ENCODE measurements around the gene KCNQ2. TPM values are rescaled to one million over a fixed set of nuclear protein-coding genes. Genes with fewer than 3 reads are reported as not detected.

The KCNQ2 gene
- total RNA-seq, 1 experiment from 2014 or later = 86.5 TPM

DNA sequence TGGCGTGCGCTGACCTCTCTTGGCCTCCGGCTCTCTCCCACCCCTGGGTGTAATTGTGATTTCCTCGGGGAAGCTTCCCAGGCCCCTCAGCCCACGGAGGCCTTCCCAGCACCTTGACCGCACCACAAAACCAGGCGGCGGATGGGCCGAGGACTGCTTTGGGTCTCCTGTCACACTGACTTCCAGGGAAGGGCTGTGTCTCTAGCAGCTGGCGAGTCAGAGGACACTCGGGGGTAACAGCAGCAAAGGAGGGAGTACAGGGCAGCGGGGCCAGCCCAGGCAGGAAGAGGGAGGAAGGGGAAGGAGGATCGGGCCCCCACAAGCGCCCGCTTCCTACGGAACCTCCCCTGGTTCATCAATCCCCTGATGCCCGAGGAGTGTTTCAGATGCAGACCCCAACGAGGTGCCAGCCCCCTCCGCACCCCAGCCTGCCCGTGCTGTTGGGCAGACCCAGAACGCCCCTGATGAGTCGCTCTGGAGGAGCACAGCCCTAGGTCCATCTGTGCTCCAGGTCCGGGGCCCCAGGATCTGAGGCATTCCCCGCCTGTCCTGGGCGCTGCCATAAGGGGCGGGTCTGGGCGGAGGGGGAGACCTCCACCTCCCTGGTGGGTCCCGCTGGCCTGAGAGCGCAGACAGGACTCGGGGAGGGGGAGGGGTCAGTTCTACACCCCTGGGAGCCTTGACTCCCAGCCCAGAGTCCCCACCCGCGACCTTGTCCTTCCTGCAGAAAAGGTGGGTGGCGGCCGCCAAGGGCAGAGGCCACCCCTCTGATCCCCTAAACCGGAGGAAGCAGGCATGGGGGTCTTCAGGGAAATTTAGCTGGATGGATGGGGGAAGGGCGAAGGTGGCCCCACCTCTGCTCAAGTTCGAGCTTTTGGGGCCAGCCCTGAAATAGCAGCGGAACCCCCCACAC is 112.3 kb downstream of the KCNQ2 start:
- Histone ChIP-seq H3K4me2 (ENCODE audit: low read length) (no peak overlapping the region), H3K9me3 (ENCODE audit: control insufficient read depth in 1 of 2, insufficient read depth in 1 of 2, low read depth in 1 of 2, low read length in 2 of 2) (no peaks in the 10 kb centered on the region), H3K9me2 (ENCODE audit: insufficient read depth) (no peaks in the 10 kb centered on the region), H3K79me2 (ENCODE audit: insufficient read depth, low read length) (no peaks in the 10 kb centered on the region), H3K4me3 (replicated peaks in 1 of 2; ENCODE audit: low read depth in 1 of 2, low read length in 2 of 2) (no peak overlapping the region), H3K36me3 (ENCODE audit: control insufficient read depth in 1 of 2, insufficient read depth in 2 of 2, low read length in 2 of 2) (no peaks in the 10 kb centered on the region), H4K20me1 (ENCODE audit: insufficient read depth) (no peaks in the 10 kb centered on the region), H3K9ac (ENCODE audit: low read length) (no peak overlapping the region), H3K27ac (ENCODE audit: low read depth, low read length) (no peak overlapping the region), H2AFZ (ENCODE audit: low read depth, low read length, poor library complexity, severe bottlenecking) (no peak overlapping the region), H3K27me3 (ENCODE audit: insufficient read depth, low read length) (no peaks in the 10 kb centered on the region), H3K4me1 (ENCODE audit: control insufficient read depth in 1 of 2, insufficient read depth in 2 of 2, low read length in 2 of 2) (no peaks in the 10 kb centered on the region)
- intact Hi-C loops (cut with micrococcal nuclease) = no loop called here
- TF ChIP-seq, protein P1, sequence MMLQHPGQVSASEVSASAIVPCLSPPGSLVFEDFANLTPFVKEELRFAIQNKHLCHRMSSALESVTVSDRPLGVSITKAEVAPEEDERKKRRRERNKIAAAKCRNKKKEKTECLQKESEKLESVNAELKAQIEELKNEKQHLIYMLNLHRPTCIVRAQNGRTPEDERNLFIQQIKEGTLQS (IDR thresholded peaks at IDR 0.05) = no peak
- TF ChIP-seq CEBPB (IDR thresholded peaks at IDR 0.05; ENCODE audit: low read depth) = no peak
- TF ChIP-seq, protein P2, sequence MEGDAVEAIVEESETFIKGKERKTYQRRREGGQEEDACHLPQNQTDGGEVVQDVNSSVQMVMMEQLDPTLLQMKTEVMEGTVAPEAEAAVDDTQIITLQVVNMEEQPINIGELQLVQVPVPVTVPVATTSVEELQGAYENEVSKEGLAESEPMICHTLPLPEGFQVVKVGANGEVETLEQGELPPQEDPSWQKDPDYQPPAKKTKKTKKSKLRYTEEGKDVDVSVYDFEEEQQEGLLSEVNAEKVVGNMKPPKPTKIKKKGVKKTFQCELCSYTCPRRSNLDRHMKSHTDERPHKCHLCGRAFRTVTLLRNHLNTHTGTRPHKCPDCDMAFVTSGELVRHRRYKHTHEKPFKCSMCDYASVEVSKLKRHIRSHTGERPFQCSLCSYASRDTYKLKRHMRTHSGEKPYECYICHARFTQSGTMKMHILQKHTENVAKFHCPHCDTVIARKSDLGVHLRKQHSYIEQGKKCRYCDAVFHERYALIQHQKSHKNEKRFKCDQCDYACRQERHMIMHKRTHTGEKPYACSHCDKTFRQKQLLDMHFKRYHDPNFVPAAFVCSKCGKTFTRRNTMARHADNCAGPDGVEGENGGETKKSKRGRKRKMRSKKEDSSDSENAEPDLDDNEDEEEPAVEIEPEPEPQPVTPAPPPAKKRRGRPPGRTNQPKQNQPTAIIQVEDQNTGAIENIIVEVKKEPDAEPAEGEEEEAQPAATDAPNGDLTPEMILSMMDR (IDR thresholded peaks at IDR 0.05 in 2 of 3, conservative IDR thresholded peaks at IDR 0.05 in 1 of 3; ENCODE audit: borderline replicate concordance in 1 of 3, insufficient read depth in 1 of 3, low read depth in 2 of 3, low read length in 2 of 3) = no peak
- TF ChIP-seq, protein P3, sequence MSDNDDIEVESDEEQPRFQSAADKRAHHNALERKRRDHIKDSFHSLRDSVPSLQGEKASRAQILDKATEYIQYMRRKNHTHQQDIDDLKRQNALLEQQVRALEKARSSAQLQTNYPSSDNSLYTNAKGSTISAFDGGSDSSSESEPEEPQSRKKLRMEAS (IDR thresholded peaks at IDR 0.05) = no peak
- TF ChIP-seq FOSL1 (IDR thresholded peaks at IDR 0.05; ENCODE audit: low read depth) = no peak
- no peak for TF ChIP-seq SRF (IDR thresholded peaks at IDR 0.05; ENCODE audit: low read depth)
- TF ChIP-seq ZFX (IDR thresholded peaks at IDR 0.05) = no peak
- RAD21 ChIA-PET (ENCODE audit: low non-redundant PET in 1 of 2, low total read pairs in 2 of 2, uncharacterized antibody in 2 of 2, unreplicated experiment in 2 of 2) = no interaction called here
- ATAC-seq = no peak
- BruUV-seq (replicated peaks) = no TSS peak
- POLR2A ChIA-PET = no interaction called here
- CTCF ChIA-PET = no interaction called here
- no peak for DNase-seq (ENCODE audit: low read depth, low spot score)

Measured in HCT116 (cell line).